OCI-LY1 (cell line): ENCODE data around the gene PACRG.

Source experiments
- H2AFZ ChIP-seq: fragments of 200-600 bp; sonication (generic), shearing (Covaris generic); 2 replicates; pipeline ENCODE4 v1.6.0; 2014; ENCODE audit warnings: antibody characterized with exemption, mild to moderate bottlenecking, low read length
- H3F3A ChIP-seq: fragments of 200-600 bp; sonication (generic), shearing (Covaris generic); 2 replicates; pipeline ENCODE4 v1.6.0; 2014; ENCODE audit warnings: mild to moderate bottlenecking, antibody characterized with exemption, low read length, moderate library complexity; ENCODE audit not compliant: insufficient read depth
- H3K27ac ChIP-seq: fragments of 200-600 bp; sonication (generic); 2 replicates; pipeline ENCODE4 v1.5.1; 2014; ENCODE audit warnings: low read length, mixed run types, mild to moderate bottlenecking, low read depth; ENCODE audit not compliant: poor library complexity, severe bottlenecking
- H3K27me3 ChIP-seq: fragments of 200-600 bp; sonication (generic); 2 replicates; pipeline ENCODE4 v1.6.0; 2014; ENCODE audit warnings: antibody characterized with exemption, mild to moderate bottlenecking, low read length, moderate library complexity; ENCODE audit not compliant: insufficient read depth
- H3K36me3 ChIP-seq: fragments of 200-600 bp; sonication (generic); 2 replicates; pipeline ENCODE4 v1.6.1; 2014; ENCODE audit warnings: mild to moderate bottlenecking, antibody characterized with exemption, low read length, moderate library complexity, mixed read lengths; ENCODE audit not compliant: insufficient read depth
- H3K4me1 ChIP-seq: fragments of 200-600 bp; sonication (generic); 2 replicates; pipeline ENCODE4 v1.5.1; 2014; ENCODE audit warnings: mild to moderate bottlenecking, low read length, moderate library complexity; ENCODE audit not compliant: insufficient read depth, severe bottlenecking
- H3K4me2 ChIP-seq: fragments of 200-600 bp; sonication (generic), shearing (Covaris generic); 2 replicates; pipeline ENCODE4 v1.6.1; 2014; ENCODE audit warnings: low read length
- H3K4me3 ChIP-seq: fragments of 200-600 bp; sonication (generic); 2 replicates; pipeline ENCODE4 v1.5.1; 2014; ENCODE audit warnings: low read length, low read depth, mild to moderate bottlenecking, mixed read lengths; ENCODE audit not compliant: poor library complexity, severe bottlenecking
- H3K79me2 ChIP-seq: fragments of 200-600 bp; shearing (Covaris generic); 2 replicates; pipeline ENCODE4 v1.6.1; 2016; ENCODE audit warnings: mixed run types, low read length, mixed read lengths; ENCODE audit not compliant: insufficient read depth
- H3K9ac ChIP-seq: fragments of 200-600 bp; sonication (generic), shearing (Covaris generic); 2 replicates; pipeline ENCODE4 v1.6.1; 2014; ENCODE audit warnings: mild to moderate bottlenecking, low read length, mixed read lengths
- H3K9me2 ChIP-seq: fragments of 200-600 bp; sonication (generic), shearing (Covaris generic); 2 replicates; pipeline ENCODE4 v1.6.1; 2014; ENCODE audit warnings: low read depth, mild to moderate bottlenecking, low read length, mixed read lengths
- H3K9me3 ChIP-seq: fragments of 200-600 bp; shearing (Covaris generic); 2 replicates; pipeline ENCODE4 v1.6.1; 2014; ENCODE audit warnings: low read length, mixed read lengths
- H4K20me1 ChIP-seq: fragments of 200-600 bp; sonication (generic), shearing (Covaris generic); 2 replicates; pipeline ENCODE4 v1.6.0; 2016; ENCODE audit warnings: mild to moderate bottlenecking, low read length; ENCODE audit not compliant: insufficient read depth
- EZH2 ChIP-seq: fragments of 200-600 bp; sonication (generic), shearing (Covaris generic); IDR thresholded peaks from 2 replicates; pipeline ENCODE4 v1.8.0; 2017; ENCODE audit warnings: borderline replicate concordance, mixed run types, mild to moderate bottlenecking, antibody characterized with exemption, low read length, moderate library complexity, mixed read lengths
- TF ChIP-seq, protein P1 (sequence below): fragments of 200-600 bp; sonication (generic), shearing (Covaris generic); IDR thresholded peaks from 2 replicates; pipeline ENCODE4 v1.5.1; 2017; ENCODE audit warnings: mild to moderate bottlenecking, antibody characterized with exemption, low read length, moderate library complexity, mixed read lengths

PACRG gene

DNA sequence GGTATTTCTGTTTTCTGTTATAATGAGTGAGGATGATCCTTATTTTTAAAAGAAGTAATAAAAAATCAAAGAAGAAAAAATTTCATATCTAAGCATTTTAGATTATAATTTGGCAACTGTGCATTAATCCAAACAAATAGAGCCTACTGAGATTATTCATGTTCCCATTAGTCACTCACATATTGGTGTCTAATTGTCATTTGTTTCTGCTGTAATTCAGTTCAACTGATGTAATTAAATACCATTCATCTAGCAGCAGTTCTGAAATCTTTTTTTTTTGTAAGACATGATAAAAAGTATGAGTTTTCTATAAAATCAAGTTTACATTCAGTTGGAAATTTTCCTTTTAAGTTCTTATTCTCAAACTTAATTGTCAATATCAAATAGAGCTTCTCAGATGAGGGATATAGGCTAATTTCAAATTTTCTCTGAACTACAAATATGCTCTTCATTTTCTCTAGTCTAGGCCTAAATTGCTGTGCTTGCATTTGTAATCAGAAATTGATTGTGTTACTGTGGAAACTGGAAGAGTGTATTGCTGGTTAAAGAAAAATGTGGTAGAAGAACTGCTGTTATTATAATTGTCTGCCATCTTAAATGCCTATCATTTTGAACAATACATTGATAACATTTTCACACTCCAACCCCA lies 23.6 kb downstream of the PACRG start:
- H3K4me2 ChIP-seq: no peak overlapping the region
- H3K79me2 ChIP-seq: no peaks in the 10 kb centered on the region
- H3K4me3 ChIP-seq: no peak overlapping the region
- TF ChIP-seq, protein P1, sequence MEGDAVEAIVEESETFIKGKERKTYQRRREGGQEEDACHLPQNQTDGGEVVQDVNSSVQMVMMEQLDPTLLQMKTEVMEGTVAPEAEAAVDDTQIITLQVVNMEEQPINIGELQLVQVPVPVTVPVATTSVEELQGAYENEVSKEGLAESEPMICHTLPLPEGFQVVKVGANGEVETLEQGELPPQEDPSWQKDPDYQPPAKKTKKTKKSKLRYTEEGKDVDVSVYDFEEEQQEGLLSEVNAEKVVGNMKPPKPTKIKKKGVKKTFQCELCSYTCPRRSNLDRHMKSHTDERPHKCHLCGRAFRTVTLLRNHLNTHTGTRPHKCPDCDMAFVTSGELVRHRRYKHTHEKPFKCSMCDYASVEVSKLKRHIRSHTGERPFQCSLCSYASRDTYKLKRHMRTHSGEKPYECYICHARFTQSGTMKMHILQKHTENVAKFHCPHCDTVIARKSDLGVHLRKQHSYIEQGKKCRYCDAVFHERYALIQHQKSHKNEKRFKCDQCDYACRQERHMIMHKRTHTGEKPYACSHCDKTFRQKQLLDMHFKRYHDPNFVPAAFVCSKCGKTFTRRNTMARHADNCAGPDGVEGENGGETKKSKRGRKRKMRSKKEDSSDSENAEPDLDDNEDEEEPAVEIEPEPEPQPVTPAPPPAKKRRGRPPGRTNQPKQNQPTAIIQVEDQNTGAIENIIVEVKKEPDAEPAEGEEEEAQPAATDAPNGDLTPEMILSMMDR: no peak
- TF ChIP-seq EZH2: no peak
- no peaks in the 10 kb centered on the region for H3K9me3 ChIP-seq
- no peaks in the 10 kb centered on the region for H4K20me1 ChIP-seq
- no peaks in the 10 kb centered on the region for H3K27me3 ChIP-seq
- no peaks in the 10 kb centered on the region for H3K9me2 ChIP-seq
- H3F3A ChIP-seq: no peaks in the 10 kb centered on the region
- H3K9ac ChIP-seq: no peak overlapping the region
- H3K36me3 ChIP-seq: no peaks in the 10 kb centered on the region
- no peak overlapping the region for H3K27ac ChIP-seq
- no peaks in the 10 kb centered on the region for H3K4me1 ChIP-seq
- H2AFZ ChIP-seq: no peak overlapping the region

DNA sequence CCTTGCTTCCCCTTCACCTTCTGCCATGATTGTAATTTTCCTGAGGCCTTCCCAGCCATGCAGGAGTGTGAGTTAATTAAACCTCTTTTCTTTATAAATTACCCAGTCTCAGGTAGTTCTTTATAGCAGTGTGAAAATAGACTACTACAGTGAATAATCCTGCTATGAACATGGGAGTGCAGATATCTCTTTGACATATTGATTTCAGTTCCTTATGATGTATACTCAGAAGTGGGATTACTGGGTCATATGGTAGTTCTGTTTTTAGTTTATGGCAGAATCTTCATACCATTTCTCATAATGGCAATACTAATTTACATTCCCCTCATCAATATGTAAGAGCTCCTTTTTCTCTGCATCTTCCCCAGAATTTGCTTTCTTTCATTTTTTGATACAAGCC lies 26.0 kb downstream of the PACRG start:
- no peak overlapping the region for H3K4me2 ChIP-seq
- TF ChIP-seq EZH2: no peak
- TF ChIP-seq, protein P1: no peak
- H3K27me3 ChIP-seq: no peaks in the 10 kb centered on the region
- H3K9me3 ChIP-seq: no peaks in the 10 kb centered on the region
- H3K4me3 ChIP-seq: no peak overlapping the region
- no peak overlapping the region for H3K9ac ChIP-seq
- no peaks in the 10 kb centered on the region for H3F3A ChIP-seq
- no peaks in the 10 kb centered on the region for H3K36me3 ChIP-seq
- H3K79me2 ChIP-seq: no peaks in the 10 kb centered on the region
- no peak overlapping the region for H2AFZ ChIP-seq
- H3K4me1 ChIP-seq: no peaks in the 10 kb centered on the region
- H3K27ac ChIP-seq: no peak overlapping the region
- no peaks in the 10 kb centered on the region for H4K20me1 ChIP-seq
- no peaks in the 10 kb centered on the region for H3K9me2 ChIP-seq

DNA sequence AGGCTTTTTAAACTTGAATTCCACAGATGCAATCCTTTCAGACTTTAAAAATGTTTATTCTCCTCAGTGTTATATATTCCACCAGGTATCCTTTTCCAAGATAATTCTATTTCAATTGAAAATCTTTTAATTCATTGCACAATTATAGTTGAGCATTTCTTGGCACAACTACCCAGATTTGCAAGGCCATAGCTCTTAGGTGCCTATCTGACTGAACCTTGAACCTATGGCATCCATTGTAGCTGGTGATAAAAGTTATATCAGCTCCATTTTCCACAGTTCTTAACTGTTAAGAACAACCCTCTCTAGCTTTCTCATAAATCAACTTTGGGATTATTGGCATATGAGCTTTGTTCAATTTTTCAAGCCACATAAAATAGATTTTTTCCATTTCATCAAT lies 42.4 kb downstream of the PACRG start:
- no peak overlapping the region for H3K4me2 ChIP-seq
- TF ChIP-seq EZH2: no peak
- TF ChIP-seq, protein P1: no peak
- no peaks in the 10 kb centered on the region for H3K79me2 ChIP-seq
- H3K27ac ChIP-seq: no peak overlapping the region
- H4K20me1 ChIP-seq: no peaks in the 10 kb centered on the region
- H2AFZ ChIP-seq: no peak overlapping the region
- H3K9me3 ChIP-seq: no peaks in the 10 kb centered on the region
- no peak overlapping the region for H3K4me3 ChIP-seq
- H3K36me3 ChIP-seq: no peaks in the 10 kb centered on the region
- no peaks in the 10 kb centered on the region for H3K9me2 ChIP-seq
- H3K27me3 ChIP-seq: no peaks in the 10 kb centered on the region
- no peak overlapping the region for H3K9ac ChIP-seq
- no peaks in the 10 kb centered on the region for H3K4me1 ChIP-seq
- H3F3A ChIP-seq: no peaks in the 10 kb centered on the region
